GM18508 (cell line): Measurements from ENCODE around the gene MYCT1.
"Not testable (repeated sequence)": the region's sequence is repeated elsewhere in the genome, so short reads cannot be mapped to it uniquely, and the experiment has no call there.

Experiments used
- ATAC-seq: cut with Tn5 transposase; IDR thresholded peaks from one replicate; pipeline ENCODE4 v1.9.1; 2021; ENCODE audit warnings: moderate number of reproducible peaks; ENCODE audit not compliant: insufficient read depth, unreplicated experiment

The MYCT1 gene, protein sequence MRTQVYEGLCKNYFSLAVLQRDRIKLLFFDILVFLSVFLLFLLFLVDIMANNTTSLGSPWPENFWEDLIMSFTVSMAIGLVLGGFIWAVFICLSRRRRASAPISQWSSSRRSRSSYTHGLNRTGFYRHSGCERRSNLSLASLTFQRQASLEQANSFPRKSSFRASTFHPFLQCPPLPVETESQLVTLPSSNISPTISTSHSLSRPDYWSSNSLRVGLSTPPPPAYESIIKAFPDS

DNA sequence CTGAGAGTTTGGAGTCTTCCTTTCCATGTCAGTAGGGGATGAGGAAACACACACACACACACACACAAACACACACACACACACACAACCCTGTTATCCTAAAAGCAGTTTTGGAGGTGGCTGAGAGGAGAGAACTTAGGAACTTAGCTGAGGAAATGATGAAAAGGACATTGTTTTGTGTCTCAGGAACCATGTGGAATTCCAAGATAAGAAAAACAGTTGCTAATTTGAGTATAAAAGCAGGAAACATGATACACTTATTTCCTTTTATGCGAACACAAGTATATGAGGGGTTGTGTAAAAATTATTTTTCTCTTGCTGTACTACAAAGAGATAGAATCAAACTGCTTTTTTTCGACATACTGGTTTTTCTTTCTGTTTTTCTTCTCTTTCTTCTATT lies at the start of gene MYCT1:
MYCT1 (plus strand) TSS at position 264 of the 400 bp plus-strand sequence; CDS start at position 270, 6 bp downstream.
- ATAC-seq = no peak

DNA sequence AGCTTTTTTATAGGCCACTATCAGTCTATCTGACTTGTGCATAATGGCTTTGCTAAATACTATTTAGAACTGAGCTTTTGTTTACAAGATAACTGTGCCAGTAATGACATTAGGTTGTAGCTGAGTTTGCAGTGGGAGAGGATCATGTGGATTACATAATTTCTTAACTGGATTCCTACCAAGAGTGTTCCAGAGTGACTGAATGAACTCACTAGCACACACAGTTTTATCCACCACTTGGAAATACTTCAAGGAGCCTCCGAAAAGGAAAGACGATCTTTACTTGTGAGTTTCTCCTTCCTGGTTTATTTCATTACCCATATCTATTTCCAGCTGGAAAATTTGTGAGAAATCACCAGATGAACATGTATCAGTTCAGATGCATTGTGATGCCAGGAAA lies 49.6 kb upstream of the MYCT1 start:
- no peak for ATAC-seq

DNA sequence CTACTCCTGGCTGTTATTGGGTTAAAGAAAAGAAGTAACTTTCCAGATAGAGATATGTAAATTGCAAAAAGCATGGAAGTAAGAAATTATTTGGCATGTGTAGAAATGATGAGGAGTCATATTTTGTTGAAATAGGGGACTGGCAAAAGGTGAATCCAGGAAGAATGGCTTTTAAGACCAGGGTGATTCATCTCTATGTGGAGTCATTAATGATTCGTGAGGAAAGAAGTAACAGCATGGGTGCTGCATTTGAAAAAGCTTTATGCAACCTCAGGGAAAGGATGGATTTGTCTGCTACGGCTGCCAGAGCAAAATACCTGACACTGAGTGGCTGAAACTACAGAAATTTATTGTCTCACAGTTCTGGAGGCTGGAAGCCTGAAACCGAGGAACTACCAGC lies 45.7 kb upstream of the MYCT1 start:
- ATAC-seq = no peak

DNA sequence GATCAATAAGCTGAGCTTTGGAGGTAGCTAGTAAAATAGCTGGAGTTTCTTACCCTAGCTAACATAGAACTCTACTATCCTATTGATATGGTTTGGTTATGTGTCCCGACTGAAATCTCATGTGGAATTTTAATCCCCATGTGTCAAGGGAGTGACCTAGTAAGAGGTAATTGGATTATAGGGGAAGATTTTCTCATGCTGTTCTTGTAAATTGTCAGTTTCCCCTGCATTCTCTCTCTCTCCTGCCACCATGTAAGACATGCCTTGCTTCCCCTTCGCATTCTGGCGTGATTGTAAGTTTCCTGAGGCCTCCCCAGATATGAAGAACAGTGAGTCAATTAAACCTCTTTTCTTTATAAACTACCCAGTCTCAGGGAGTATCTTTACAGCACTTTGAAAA lies 35.9 kb upstream of the MYCT1 start:
- no peak for ATAC-seq

DNA sequence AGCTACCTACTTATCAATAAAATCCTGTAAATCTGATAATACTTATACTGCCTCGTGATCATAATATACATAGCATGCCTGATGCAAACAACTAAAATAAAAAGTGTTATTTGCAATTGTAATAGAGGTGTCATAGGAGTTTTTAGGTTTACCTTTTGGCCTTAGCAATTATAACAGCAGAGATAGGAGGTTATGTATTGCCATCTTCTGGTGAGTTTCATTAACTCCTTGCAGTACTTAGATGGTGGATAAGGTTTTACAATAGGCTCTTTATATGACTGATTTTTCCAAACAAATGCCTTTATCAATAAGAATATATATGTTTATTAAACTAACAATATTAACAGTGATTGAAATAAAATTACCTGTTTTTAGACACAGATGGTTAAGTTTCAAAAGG lies 27.8 kb upstream of the MYCT1 start:
- peak; percentile 68 for ATAC-seq

DNA sequence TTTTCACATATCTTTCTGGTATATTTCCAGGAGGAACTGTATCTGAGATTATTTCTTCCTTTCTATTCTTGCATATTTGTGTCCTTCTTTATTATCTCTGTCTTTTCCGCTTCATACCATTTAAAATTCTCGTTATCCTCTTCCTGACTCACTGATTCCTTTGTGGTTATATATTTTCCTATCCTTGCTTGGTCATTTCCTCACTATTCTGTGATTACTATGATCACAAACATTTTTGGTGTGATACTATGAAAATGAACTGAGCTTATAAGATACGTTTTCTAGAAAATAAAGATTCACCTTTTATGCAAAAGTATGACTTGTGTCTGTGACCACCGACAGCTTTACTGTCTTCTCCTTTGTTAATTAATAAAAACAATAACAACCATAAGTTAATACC lies 26.5 kb upstream of the MYCT1 start:
- no peak for ATAC-seq

DNA sequence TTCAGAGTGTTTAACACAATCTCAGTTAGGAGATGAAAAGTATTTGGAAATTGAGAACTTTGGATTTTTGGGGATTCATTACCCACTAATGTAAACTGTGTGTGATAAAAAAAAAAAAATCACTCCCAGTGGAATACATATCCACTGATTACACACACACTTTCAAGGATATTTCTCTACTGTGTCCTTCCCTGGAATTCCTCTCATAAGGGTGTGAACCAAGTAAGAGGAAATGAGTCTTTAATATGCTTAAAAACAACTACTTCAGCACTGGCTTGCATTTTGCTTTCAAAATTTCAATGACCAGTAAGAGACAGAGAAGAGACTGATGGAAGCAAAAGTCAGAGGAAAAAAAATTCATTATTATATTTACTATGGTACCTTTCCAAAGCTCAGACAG lies 24.5 kb upstream of the MYCT1 start:
- ATAC-seq = no peak

DNA sequence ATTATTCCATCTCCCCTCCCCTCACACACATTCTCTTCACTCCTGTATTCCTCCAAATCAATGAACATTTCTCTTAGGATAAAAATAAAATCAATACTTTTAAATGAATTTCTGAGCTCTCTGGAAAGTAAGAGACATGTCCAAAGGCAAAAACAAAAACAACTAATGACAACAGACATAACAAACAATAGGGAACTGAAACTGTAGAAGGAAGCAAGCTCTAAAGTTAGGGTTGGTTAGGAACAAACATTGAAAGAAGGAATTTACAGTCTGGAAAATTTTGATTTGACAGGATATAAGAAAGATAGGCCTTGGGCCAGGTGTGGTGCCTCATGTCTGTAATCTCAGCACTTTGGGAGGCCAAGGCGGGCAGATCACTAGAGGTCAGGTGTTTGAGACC lies 17.5 kb upstream of the MYCT1 start:
- ATAC-seq = no peak

DNA sequence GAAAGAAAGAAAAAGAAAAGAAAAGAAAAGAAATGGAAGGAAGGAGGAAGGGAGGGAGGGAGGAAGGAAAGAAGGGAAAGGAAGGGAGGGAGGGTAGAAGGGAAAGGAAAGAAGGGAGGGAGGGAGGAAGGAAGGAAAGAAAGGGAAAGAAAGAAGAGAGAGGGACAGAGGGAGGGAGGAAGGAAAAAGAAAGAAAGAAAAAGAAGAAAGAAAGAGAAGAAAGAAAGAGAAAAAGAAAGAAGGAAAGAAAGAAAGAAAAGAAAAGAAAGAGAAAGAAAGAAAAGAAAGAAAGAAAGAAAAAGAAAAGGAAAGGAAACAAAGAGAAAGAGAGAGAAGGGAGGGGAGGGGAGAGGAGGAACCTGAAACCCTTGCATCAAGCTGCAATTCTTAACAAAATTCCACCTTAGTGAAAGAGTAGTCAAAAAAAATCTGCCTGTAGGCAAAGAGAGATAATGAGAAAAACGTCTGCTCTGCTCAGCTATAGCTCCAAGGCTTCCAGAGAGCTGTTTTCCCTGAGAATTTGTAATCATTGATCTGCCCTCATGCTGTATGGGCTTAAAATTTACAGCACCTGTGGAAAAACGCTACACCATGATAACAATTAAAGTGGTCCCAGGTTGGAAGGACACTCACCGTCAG lies 16.7 kb upstream of the MYCT1 start:
- no peak for ATAC-seq

DNA sequence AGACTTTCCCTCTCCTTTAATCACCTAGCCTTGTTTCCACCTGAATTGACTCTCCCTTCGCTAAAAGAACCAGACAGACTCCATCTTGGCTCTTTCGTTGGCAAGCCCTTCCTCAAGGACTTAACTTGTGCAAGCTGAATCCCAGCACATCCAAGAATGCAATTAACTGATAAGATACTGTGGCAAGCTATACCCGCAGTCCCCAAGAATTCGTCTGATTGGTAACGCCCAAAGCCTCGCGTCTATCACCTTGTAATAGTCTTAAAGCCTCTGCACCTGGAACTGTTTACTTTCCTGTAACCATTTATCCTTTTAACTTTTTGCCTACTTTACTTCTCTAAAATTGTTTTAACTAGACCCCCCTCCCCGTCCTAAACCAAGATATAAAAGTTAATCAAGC lies 15.6 kb upstream of the MYCT1 start:
- no peak for ATAC-seq

DNA sequence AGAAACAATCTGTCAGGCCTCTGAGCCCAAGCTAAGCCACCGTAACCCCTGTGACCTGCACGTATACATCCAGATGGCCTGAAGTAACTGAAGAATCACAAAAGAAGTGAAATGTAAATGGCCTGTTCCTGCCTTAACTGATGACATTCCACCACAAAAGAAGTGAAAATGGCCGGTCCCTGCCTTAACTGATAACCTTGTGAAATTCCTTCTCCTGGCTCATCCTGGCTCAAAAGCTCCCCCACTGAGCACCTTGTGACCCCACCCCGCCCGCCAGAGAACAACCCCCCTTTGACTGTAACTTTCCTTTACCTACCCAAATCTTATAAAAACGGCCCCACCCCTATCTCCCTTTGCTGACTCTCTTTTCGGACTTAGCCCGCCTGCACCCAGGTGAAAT lies 14.8 kb upstream of the MYCT1 start:
- ATAC-seq = not testable (repeated sequence)

DNA sequence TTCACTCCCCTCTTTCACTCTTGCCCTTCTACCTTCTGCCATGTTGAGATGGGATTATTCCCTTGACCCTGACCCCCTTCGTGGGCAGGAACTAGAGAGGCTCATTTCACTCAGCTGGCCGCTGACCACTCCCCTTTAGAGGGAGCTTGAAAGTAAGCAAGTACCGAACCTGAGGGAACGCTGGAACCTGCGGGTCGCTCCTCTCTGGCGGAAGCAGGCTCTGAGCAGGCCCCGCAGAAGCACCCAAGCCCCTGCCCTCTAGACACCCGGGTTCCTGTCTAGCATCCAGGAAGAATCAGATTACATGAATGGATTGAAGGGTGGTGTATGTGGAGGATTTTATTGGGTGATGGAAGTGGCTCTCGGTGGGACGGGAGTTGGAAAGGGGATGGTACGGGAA lies 11.9 kb upstream of the MYCT1 start:
- ATAC-seq = no peak

DNA sequence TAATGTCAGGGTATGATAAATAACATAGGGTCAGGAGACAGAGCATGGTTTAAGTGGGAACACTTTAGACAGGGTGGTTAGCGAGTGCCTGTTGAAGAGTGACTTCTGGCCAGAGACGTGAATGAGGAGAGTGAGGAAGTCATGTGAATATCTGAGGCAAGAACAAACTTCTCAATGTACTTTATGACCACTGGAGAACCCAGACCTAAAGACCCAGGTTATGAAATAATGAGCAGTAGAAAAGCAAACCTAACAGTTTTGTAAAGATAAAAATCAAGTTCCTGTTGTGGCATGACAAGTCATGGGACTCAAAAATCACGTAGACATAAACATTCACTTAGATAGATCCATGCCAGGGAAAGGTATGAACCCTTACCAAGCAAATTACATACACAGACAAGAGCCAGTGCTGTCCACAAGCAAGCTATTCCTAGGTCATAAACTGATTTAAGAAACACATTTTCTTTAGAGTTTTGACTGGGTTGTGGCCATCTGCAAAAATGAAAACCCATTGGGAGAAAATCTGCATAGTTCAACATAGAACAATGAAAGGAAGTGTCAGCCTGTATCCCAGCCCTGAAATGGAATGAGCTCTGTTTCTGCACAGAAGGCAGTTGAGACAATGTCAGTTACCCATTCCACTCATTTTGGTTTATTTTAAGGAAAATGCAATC lies 2.2 kb upstream of the MYCT1 start:
- ATAC-seq = no peak

DNA sequence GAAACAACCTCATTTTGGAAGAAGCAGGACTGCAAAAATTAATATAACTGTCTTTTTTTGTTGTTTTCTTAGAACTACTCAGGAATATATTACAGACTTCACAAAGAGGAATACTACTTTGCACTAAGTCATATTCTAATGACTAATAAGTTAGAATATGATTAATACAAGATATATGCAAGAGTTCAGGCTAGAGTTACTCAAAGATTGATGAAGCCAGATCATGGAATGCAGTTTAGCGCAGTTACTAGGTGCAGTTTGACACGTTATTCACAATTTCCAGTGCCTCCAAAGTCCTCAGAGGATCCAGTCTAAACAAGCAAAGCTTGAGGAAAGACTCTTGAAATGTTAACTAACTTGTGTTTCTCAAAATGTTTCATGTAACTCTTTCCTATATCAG lies 1.2 kb upstream of the MYCT1 start:
- ATAC-seq = no peak

DNA sequence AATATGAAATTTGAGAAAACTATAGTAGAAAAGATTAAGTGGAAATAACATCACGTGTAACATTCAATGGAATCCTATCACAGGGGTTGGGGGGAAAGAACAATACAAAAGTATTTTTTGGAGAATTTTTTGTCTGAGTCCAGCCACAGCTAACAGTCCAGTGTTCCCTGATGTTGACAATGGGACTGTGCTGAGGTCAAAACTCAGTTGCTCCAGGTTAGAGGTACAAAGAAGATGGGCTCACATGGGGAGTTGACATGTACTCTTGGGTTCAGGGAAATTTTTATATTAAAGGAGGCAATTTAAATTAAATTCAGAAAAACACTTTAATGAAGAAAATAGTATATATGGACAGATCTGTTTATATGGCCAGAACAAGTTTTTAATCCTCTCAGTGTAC lies 995 bp downstream of the MYCT1 start:
- no peak for ATAC-seq

DNA sequence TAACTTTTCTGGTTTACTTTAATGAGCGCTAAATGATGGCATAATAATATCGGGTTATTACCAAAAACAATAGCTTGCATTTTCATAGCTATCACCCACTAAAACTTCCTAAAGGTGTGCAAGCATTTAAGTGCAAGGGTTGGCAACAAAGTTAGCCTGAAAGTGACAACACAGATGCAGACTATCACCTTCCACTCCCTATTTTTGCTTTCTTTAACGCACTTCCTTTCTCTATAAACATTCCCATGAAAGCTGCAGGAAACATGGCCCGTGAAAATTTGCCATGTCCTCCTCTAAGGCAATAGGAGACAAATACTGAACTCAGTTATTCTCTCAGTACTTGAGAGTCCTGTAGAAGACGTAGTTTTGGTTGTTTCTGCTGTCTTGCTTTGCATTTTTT lies 2.7 kb downstream of the MYCT1 start:
- ATAC-seq = no peak

DNA sequence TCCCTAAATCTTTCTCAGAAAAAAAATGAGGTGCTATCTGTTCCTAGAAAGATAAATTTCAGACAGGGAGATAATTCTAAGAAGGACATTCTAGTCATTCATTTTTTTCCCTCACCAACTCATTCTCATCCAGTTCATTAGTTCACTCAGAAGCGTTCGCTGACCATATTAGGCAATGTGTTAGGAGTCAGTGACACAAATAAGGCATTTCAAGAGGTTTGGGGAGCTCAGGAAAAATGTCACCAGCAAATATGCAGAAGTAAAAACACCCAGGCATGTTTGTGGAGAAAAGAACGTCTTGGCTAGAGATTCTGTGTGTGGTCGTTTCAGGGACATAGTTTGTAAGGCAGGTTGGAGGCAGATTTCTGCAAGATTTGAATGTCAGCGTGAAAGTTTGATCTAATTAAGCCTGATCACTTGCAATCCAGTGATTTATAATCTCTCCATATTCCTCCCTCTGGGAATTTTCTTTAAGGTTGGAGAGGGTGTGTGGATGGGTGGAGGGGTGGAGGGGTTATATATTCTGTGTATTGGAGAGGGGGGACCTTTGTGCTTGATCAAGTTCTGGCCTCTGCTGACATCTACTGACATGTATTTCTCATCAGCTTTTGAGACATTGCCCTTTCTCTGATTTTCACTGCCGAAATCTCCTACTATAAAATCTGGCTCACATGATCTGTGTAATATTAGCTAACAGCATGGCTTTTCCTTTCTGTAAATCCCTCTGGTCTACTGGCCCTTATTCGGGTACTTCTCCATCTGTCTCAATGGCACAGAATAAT lies 3.6 kb downstream of the MYCT1 start:
- ATAC-seq = no peak

DNA sequence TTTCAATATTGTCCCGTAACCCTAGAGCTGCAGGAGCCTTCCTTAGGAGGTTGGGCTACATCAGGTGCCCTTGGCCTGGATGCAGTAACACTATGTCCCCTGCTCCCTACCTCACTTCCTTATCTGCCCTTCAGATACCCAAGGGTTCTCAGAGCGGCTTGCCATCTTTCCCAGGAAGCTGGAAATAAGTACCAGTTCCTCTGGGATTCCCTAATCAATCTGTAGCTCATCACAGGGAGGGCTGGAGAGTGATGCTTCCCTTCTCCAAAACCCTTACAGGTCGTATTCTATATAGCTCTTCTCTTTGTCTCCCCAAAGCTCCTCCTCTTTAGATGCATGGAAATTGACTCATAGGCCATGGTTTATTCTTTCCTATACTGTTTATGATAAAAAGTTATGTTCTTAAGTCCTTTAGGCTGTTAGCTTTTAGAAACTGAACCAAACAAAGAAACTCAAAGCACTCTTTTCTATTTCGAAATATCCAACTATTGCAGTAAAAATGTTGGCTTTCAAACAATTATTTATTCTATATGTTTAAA lies 4.2 kb downstream of the MYCT1 start:
- ATAC-seq = no peak

DNA sequence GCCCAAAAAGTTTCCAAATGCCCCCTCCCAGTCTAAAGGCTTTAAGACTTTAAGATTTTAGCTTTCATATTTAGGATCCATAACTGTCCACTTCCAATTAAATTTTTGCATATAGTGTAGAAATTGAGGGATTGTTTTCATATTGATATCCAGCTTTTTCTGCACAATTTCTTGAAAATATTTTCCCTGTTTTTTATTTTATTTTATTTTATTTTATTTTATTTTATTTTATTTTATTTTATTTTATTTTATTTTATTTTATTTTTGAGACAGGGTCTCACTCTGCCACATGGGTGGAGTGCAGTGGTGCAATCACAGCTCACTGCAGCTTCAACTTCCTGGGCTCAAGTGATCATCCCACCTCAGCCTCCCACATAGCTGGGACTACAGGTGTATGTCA lies 6.1 kb downstream of the MYCT1 start:
- not testable (repeated sequence) for ATAC-seq

DNA sequence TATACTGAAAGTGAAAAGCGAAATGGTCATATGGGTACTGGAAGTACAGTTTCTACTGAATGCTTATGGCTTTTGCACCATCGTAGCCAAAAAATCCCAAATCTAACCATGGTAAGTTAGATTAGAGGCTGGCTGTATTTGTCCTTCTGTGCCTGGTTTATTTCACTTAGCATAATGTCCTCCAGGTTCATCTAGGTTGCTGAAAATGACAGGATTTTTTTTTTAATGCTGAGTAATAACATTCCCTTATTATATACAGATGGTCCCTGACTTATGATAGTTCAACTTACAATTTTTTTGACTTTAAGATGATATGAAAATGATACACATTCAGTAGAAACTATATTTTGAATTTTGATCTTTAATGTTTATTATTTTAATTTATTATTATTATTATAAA lies 7.6 kb downstream of the MYCT1 start:
- no peak for ATAC-seq

DNA sequence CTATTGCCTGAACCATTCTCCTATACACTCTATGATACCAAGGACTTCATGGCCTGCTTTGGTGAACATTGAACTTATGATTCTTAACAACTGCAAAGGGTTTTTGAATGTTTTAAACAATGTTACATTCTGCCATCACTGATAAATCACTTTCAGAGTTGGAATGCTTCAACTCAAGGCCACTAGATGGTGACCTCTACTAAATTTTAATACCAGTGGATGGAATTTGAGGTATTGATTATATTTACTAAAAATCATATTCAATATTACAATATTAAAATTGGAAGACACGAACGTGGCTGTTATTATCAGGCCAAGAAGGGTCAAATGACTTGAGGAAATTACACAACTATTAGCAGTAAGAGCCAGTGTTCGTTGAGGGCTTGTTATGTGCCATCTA lies 18.6 kb downstream of the MYCT1 start:
- no peak for ATAC-seq
